Progenitor cell of endocrine pancreas (in vitro differentiated cells): ENCODE measurements around the gene CDHR3. TPM values are rescaled to one million over a fixed set of nuclear protein-coding genes. Genes with fewer than 3 reads are reported as not detected.

Experiments
- DNase-seq: peaks from one replicate; pipeline ENCODE4 v3.0.0; 2021; ENCODE audit warnings: low spot score; ENCODE audit not compliant: unreplicated experiment
- H3K27ac Mint-ChIP-seq: 2 replicates; pipeline ENCODE4 v1.8.0; 2021; ENCODE audit warnings: mild to moderate bottlenecking, moderate library complexity, mixed read lengths
- H3K27me3 Mint-ChIP-seq: 2 replicates; pipeline ENCODE4 v1.8.0; 2021; ENCODE audit warnings: mixed read lengths
- H3K36me3 Mint-ChIP-seq: 2 replicates; pipeline ENCODE4 v1.8.0; 2022; ENCODE audit warnings: mixed read lengths; ENCODE audit not compliant: insufficient read depth
- H3K4me1 Mint-ChIP-seq: 2 replicates; pipeline ENCODE4 v1.8.0; 2021; ENCODE audit warnings: low read depth, mixed read lengths
- H3K4me3 Mint-ChIP-seq: 2 replicates; pipeline ENCODE4 v1.8.0; 2021; ENCODE audit warnings: low read depth, mild to moderate bottlenecking, moderate library complexity, mixed read lengths
- H3K9me3 Mint-ChIP-seq: 2 replicates; pipeline ENCODE4 v1.8.0; 2021; ENCODE audit warnings: low read depth, mixed read lengths
- CTCF ChIP-seq: fragments of 200-600 bp; sonication (generic); IDR thresholded peaks from one replicate; pipeline ENCODE4 v1.5.0; 2021; ENCODE audit warnings: antibody characterized with exemption, mild to moderate bottlenecking; ENCODE audit not compliant: unreplicated experiment
- total RNA-seq: library from RNA; stranded (reverse); gene quantifications from 2 replicates; pipeline ENCODE4 v1.2.1, GENCODE V29; 2021

Gene CDHR3
- total RNA-seq, 1 donor from 2014 or later = 15.7 TPM

DNA sequence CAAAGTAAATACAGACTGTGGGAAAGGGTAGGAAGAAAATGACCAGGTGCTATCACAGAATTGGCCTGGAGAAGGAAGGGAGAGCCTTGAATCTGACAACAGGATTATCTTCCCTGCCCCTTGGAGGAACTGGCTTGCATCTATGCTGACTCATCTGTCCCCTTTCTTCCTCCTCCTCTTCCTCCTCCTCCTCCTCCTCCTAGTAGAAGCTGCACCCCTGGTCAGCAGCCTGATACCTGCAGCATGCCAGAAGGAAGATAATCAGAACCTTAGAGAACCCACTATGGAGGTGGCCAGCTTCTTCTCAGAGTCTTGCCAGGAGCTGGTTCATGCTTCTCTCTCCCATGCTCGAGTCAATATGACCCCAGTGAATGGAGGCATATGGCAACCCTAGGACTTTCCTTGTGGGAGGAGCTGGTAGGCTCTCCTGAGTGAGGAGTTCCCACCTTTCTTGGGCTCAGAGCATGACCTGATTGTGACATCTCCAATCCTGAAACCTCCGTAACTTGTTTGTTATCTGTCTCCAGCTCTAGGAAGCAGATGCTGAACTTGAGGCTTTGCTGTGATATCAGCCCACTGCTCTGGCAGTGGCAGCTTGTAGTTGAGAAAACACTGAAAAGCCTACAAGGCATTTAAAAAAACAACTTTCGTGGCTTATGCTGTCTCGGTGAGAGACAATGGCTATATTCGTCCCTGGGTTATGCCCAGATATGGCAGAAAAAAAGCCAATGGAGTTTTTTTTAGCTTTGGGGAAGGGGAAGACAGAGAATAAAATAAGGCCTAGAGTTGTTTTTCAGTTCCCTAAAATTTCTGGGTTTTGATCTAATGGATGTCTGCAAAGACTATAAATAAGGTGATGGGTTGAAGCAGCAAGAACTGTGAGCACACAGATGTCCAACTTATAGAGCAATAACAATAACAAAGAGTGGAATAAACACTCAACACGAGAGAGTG, 60.6 kb downstream of the CDHR3 start:
- no peaks in the 10 kb centered on the region for H3K36me3 Mint-ChIP-seq
- peaks cover 20% of the 10 kb centered on the region for H3K27me3 Mint-ChIP-seq
- H3K27ac Mint-ChIP-seq = no peak overlapping the region
- no peak overlapping the region for H3K4me3 Mint-ChIP-seq
- peaks cover 5% of the 10 kb centered on the region for H3K4me1 Mint-ChIP-seq
- no peak for TF ChIP-seq CTCF
- H3K9me3 Mint-ChIP-seq = no peaks in the 10 kb centered on the region
- DNase-seq = no peak

- TF ChIP-seq CTCF = no peak
- H3K27ac Mint-ChIP-seq = no peak overlapping the region
- peaks cover 21% of the 10 kb centered on the region for H3K27me3 Mint-ChIP-seq
- no peak overlapping the region for H3K4me3 Mint-ChIP-seq
- no peaks in the 10 kb centered on the region for H3K36me3 Mint-ChIP-seq
- H3K9me3 Mint-ChIP-seq = no peaks in the 10 kb centered on the region
- DNase-seq = no peak
- H3K4me1 Mint-ChIP-seq = peaks cover 5% of the 10 kb centered on the region
Measured at GRCh38 chr7:106026101-106026500, 63.0 kb downstream of the CDHR3 start.

DNA sequence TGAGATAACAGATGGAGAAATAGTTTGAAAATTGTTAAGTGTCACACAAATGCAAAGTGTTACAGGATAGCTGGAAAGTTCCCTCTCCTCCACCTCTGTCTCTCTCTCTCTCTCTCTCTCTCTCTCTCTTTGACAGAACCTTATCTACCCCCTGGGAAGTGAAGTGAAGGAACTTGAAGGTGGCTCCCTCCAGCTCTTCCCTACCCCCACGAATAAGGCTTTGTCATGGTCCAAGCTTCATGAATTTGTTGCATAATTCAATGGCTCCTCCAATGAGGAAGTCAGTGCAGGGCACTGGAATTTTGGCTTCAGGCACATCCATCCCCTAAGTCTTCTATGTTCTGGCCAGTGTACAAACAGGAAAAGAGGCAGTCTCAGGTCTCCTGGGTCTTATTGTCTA, 66.4 kb downstream of the CDHR3 start:
- Mint-ChIP-seq H3K4me3 (no peak overlapping the region), H3K27ac (no peak overlapping the region)

DNA sequence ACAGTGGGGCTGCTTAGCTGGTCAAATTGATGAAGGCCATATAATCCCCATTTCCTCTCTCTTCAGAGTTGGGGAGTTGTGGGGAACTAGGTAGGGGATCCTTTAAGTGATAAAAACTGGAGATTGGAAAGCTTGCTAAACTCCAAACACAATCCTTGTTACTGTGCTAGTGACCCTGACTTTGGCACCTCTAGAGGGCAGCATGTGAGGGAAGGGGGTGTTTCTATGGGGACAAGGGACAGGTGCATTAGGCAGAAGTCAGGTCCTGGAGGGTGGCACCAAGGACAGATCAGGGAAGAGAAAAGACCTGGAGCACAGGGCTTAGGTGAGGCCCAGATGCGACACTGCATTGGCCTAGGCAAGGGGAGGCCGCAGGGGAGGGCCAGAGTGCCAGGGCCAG, 66.9 kb downstream of the CDHR3 start:
- Mint-ChIP-seq H3K9me3 (no peaks in the 10 kb centered on the region), H3K4me3 (no peak overlapping the region), H3K27me3 (peaks cover 29% of the 10 kb centered on the region), H3K4me1 (peaks cover 3% of the 10 kb centered on the region), H3K36me3 (peaks cover 4% of the 10 kb centered on the region), H3K27ac (no peak overlapping the region)
- no peak for TF ChIP-seq CTCF
- DNase-seq = no peak

More for the DNA sequence above, 66.4 kb downstream of the CDHR3 start:
- Mint-ChIP-seq H3K9me3 (no peaks in the 10 kb centered on the region), H3K27me3 (peaks cover 29% of the 10 kb centered on the region), H3K4me1 (peaks cover 3% of the 10 kb centered on the region), H3K36me3 (peaks cover 4% of the 10 kb centered on the region)
- TF ChIP-seq CTCF = no peak
- DNase-seq = no peak

DNA sequence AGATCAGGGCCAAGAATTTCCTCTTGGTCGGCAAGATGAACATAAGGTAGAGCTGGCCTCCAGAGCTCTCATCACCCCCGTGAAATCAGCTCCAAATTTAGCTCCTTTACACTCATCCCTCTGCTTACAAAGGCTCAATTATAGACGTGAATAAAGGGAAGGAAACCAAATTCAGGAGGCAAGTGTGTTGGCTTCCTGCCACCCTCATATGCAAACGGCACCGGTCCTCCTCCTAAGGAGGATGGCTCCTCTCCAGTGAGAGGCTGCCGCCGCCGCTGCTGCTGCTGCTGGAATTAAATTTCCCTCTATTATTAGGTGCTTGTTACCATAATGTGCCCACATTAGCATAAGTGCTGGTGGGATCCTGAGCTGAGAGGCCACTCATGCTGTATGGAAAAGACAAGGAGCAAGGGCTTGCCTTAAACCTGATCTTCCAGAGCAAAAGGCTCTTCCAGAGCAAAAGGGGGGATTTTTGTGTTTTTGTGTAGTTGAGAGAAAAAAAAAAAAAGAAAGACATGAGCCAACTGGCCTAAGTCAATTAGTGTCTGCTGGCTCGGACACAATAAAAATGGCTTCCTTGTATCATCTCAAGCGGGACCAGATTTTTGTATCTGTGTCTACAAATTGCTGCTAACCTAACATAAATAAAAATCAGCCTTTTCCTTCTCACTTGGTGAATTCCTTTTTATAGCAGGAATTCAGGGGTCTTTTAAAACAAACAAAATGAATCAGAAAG, 68.4 kb downstream of the CDHR3 start:
- Mint-ChIP-seq H3K27ac (no peak overlapping the region), H3K27me3 (peaks cover 29% of the 10 kb centered on the region), H3K9me3 (no peaks in the 10 kb centered on the region), H3K4me1 (peaks cover 4% of the 10 kb centered on the region), H3K36me3 (peaks cover 5% of the 10 kb centered on the region), H3K4me3 (no peak overlapping the region)
- no peak for DNase-seq
- TF ChIP-seq CTCF = no peak
